Measurements from ENCODE around the gene GGTA1. TPM values are rescaled to one million over a fixed set of nuclear protein-coding genes. Genes with fewer than 3 reads are reported as not detected.

GGTA1 gene
- total RNA-seq, 1 experiment from 2014 or later: not detected

DNA sequence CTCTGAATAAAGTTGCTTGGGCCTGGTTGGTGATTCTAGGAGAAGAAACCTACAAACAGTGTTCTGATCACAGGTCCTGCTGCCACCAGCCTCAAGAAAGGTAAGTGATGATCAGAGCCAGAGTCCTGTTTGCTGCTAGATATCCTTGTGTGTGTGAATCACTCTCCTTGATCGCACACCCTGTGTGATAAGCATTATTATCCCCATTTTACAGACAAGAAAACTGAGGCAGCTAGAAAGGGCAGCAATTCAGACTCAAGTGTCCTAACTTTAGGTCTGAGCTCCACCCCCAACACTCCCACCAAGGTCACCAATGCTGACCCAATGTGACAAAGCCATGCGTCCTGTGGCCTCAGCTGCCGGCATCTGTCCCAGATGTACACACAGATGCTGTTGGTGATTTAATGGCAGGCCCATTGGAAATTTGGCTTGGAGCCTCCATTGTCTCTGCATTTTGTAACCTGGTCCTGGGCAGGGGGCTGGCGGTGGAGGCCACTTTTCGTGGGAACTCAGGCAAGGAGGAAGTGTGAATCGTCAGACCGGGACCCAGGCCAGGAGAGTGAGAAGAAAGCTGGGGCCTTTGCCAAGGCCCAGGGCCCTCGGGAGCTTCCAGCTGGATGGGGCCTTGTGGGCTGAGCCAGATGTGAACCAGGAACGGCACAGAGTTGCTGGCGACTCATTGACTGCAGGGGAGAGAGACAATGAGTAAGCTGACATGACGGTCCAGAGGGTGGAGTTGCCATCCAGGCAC is 29.8 kb upstream of the GGTA1 start:
- H3K23ac ChIP-seq (ENCODE audit: insufficient read length, low read depth, low read length): no peak overlapping the region
- TF ChIP-seq, protein P1, sequence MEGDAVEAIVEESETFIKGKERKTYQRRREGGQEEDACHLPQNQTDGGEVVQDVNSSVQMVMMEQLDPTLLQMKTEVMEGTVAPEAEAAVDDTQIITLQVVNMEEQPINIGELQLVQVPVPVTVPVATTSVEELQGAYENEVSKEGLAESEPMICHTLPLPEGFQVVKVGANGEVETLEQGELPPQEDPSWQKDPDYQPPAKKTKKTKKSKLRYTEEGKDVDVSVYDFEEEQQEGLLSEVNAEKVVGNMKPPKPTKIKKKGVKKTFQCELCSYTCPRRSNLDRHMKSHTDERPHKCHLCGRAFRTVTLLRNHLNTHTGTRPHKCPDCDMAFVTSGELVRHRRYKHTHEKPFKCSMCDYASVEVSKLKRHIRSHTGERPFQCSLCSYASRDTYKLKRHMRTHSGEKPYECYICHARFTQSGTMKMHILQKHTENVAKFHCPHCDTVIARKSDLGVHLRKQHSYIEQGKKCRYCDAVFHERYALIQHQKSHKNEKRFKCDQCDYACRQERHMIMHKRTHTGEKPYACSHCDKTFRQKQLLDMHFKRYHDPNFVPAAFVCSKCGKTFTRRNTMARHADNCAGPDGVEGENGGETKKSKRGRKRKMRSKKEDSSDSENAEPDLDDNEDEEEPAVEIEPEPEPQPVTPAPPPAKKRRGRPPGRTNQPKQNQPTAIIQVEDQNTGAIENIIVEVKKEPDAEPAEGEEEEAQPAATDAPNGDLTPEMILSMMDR (conservative IDR thresholded peaks at IDR 0.05): no peak
- no peaks in the 10 kb centered on the region for H3K9me3 ChIP-seq (ENCODE audit: control insufficient read depth, low read depth, low read length)
- H3K27me3 ChIP-seq (ENCODE audit: insufficient read depth, low read length): no peaks in the 10 kb centered on the region
- H3K18ac ChIP-seq (ENCODE audit: insufficient read length, low read depth, low read length): no peak overlapping the region
- no peak overlapping the region for H4K91ac ChIP-seq (ENCODE audit: insufficient read length, low read depth, low read length)
- no peak overlapping the region for H3K4ac ChIP-seq (ENCODE audit: low read depth, low read length)
- H2AK5ac ChIP-seq (ENCODE audit: insufficient read length, low read length): no peak overlapping the region
- no peaks in the 10 kb centered on the region for H3K79me2 ChIP-seq (ENCODE audit: insufficient read depth, low read length)
- no peaks in the 10 kb centered on the region for H3K9me3 Mint-ChIP-seq
- no peaks in the 10 kb centered on the region for H3K79me1 ChIP-seq (ENCODE audit: insufficient read depth, low read depth, low read length, poor library complexity, severe bottlenecking)
- H4K8ac ChIP-seq (replicated peaks; ENCODE audit: insufficient read length, low read depth, low read length): no peak overlapping the region
- no peak overlapping the region for H2BK12ac ChIP-seq (ENCODE audit: insufficient read length, low read depth, low read length)
- no peak overlapping the region for H3T11ph ChIP-seq (ENCODE audit: low read length)
- H3K36me3 Mint-ChIP-seq (ENCODE audit: insufficient read depth in 1 of 3, low read depth in 3 of 3): no peaks in the 10 kb centered on the region
- no peak overlapping the region for H3K4me3 Mint-ChIP-seq
- H3K4me1 ChIP-seq (ENCODE audit: insufficient read depth, low read length): no peaks in the 10 kb centered on the region
- H4K20me1 ChIP-seq (ENCODE audit: control insufficient read depth, insufficient read depth, insufficient read length): no peaks in the 10 kb centered on the region
- no peak overlapping the region for H2BK20ac ChIP-seq (ENCODE audit: low read depth, low read length, poor library complexity, severe bottlenecking)
- H3K4me2 ChIP-seq (ENCODE audit: insufficient read depth, insufficient read length, low read length): no peak overlapping the region
- H4K5ac ChIP-seq (ENCODE audit: insufficient read length, low read depth, low read length): no peak overlapping the region
- no peak overlapping the region for H2BK15ac ChIP-seq (ENCODE audit: low read depth, low read length)
- no peaks in the 10 kb centered on the region for H3K23me2 ChIP-seq (ENCODE audit: insufficient read length, low read depth, low read length, poor library complexity, severe bottlenecking)
- no peak overlapping the region for H2BK120ac ChIP-seq (ENCODE audit: low read depth, low read length, poor library complexity, severe bottlenecking)
- peaks cover 21% of the 10 kb centered on the region for H3K27me3 Mint-ChIP-seq (ENCODE audit: low read depth)
- no peak overlapping the region for H3K56ac ChIP-seq (ENCODE audit: insufficient read length, low read depth, low read length)
- H3K27ac ChIP-seq (ENCODE audit: insufficient read length, low read depth, low read length): no peak overlapping the region
- no peak for DNase-seq
- no peak overlapping the region for H2BK5ac ChIP-seq (ENCODE audit: insufficient read length, low read length)
- H3K14ac ChIP-seq (ENCODE audit: insufficient read depth, low read length): no peak overlapping the region
- peaks cover 2 to 3% of the 10 kb centered on the region in 2 experiments; a peak in 2 of 4 replicates for H3K4me1 Mint-ChIP-seq
- no peak overlapping the region for H2AFZ ChIP-seq (ENCODE audit: low read length)
- WGBS (ENCODE audit: extremely low coverage, insufficient read length, low lambda C conversion rate): no CpG with 5 or more reads among the region's 11 CpGs
- no peak overlapping the region for H3K9ac ChIP-seq (ENCODE audit: extremely low read depth, insufficient read length, low read length)
- H3K27ac Mint-ChIP-seq: peak overlapping the region in 1 of 3 experiments; percentile 36; a peak in 2 of 7 replicates

Data from H9 (cell line).